Spleen (tissue), 11 donors: ENCODE data around the gene KCNJ6. TPM values are rescaled to one million over a fixed set of nuclear protein-coding genes. Genes with fewer than 3 reads are reported as not detected.

Source experiments
- DNase-seq: peaks from one replicate; pipeline ENCODE4 v3.0.0-alpha.2; 2020
- H3K27ac ChIP-seq, 8 donors: fragments of 200-600 bp; sonication (generic) in 7 of 8; 1 replicate in 4 of 8; 2 replicates in 4 of 8; pipeline versions ENCODE4 v1.5.0 to v1.8.0; 2016 to 2021; ENCODE audit warnings: inconsistent platforms in 4 of 8, mild to moderate bottlenecking in 4 of 8, moderate library complexity in 1 of 8
- H3K27me3 ChIP-seq, 7 donors: fragments of 200-600 bp; sonication (generic) in 6 of 7; replicated peaks in 1 of 7; 1 replicate in 4 of 7; 2 replicates in 3 of 7; pipeline versions ENCODE4 v1.5.0 to v1.8.0; 2016 to 2021; ENCODE audit warnings: inconsistent platforms in 3 of 7, mild to moderate bottlenecking in 1 of 7
- H3K36me3 ChIP-seq, 6 donors: fragments of 200-600 bp; sonication (generic) in 5 of 6; 1 replicate in 4 of 6; 2 replicates in 2 of 6; pipeline versions ENCODE4 v1.5.0 to v1.8.0; 2016 to 2021; ENCODE audit warnings: inconsistent platforms in 2 of 6
- H3K4me1 ChIP-seq, 6 donors: fragments of 200-600 bp; sonication (generic) in 5 of 6; 1 replicate in 3 of 6; 2 replicates in 3 of 6; pipeline versions ENCODE4 v1.5.0 to v1.8.0; 2016 to 2021; ENCODE audit warnings: inconsistent platforms in 3 of 6
- H3K4me3 ChIP-seq, 8 donors: fragments of 200-600 bp; sonication (generic) in 7 of 8; 1 replicate in 4 of 8; 2 replicates in 4 of 8; pipeline versions ENCODE4 v1.5.0 to v1.8.0; 2016 to 2021; ENCODE audit warnings: inconsistent platforms in 4 of 8, mild to moderate bottlenecking in 4 of 8, moderate library complexity in 2 of 8
- H3K9me3 ChIP-seq, 8 donors: fragments of 200-600 bp; sonication (generic) in 7 of 8; 1 replicate in 4 of 8; 2 replicates in 4 of 8; pipeline versions ENCODE4 v1.5.0 to v1.8.0; 2016 to 2021; ENCODE audit warnings: inconsistent platforms in 4 of 8
- CTCF ChIP-seq, 11 experiments: fragments of 200-600 bp in 7 of 11; fragments of 450-650 bp in 4 of 11; sonication (generic) in 4 of 11; IDR thresholded peaks in 8 of 11; conservative IDR thresholded peaks in 3 of 11; 1 replicate in 7 of 11; 2 replicates in 4 of 11; pipeline versions ENCODE4 v1.4.0 to v1.8.0; 2016 to 2021; ENCODE audit warnings: antibody characterized with exemption in 11 of 11, inconsistent platforms in 4 of 11, mild to moderate bottlenecking in 1 of 11
- POLR2A ChIP-seq, 3 donors: fragments of 450-650 bp; IDR thresholded peaks; one replicate each; pipeline ENCODE4 v1.5.1; 2017; ENCODE audit warnings: antibody characterized with exemption in 3 of 3, mild to moderate bottlenecking in 1 of 3
- POLR2AphosphoS5 ChIP-seq, 3 donors: sonication (generic); formaldehyde crosslinking; IDR thresholded peaks; one replicate each; pipeline ENCODE4 v1.5.1; 2017; ENCODE audit warnings: antibody characterized with exemption in 3 of 3
- WGBS, 5 donors: extraction: QIAGEN DNeasy Blood & Tissue Kit in 3 of 5; methylation state at CpG; one replicate each; pipeline versions ENCODE4 v1.1.5 to v1.1.7; 2013 to 2018; 5-methylcytosine and 5-hydroxymethylcytosine counted together
- intact Hi-C: fragments of 100-400 bp; cut with DNase I; formaldehyde crosslinking; loops from one replicate; pipeline ENCODE4 v1.15.0; 2023; ENCODE audit warnings: low total_unique reads
- polyA plus RNA-seq, 3 donors: library from polyadenylated mRNA; stranded (reverse); fragments of 200-250 nt; gene quantifications; one replicate each; pipeline ENCODE4 v1.2.1, GENCODE V29; 2013
- total RNA-seq, 7 donors: library from RNA; depleted of rRNA in 3 of 7; stranded (reverse); fragments of >200 nt in 3 of 7; fragmentation: NEBNext Ultra II Directional in 4 of 7; extraction: Animal tissue kit (Norgen Biotek cat#: 25700) in 4 of 7; gene quantifications; one replicate each; pipeline versions ENCODE4 v1.1.0 to v1.2.1, GENCODE V29; 2016 to 2021
- donor health status: healthy with polysubstance abuse.
- donor health status: DM: no; HTN: no; CAD: no; lungs with moderate emphysema.
- donor health status: DM: no; HTN: no; CAD: no.
- donor health status: Bipolar disorder and iron deficiency.
- donor health status: healthy.
- donor health status: DM: no; HTN: no; CAD: no.
- donor health status: DM: yes; HTN: yes; CAD: no.

The KCNJ6 gene
- total and polyA plus RNA-seq, 10 donors: under 0.01 to 0.36 (median 0.10) TPM; not detected in 6

GRCh38 chr21:37784591-37785318 lies 131.5 kb downstream of the KCNJ6 start:
- H3K27ac ChIP-seq: no peak overlapping the region
- TF ChIP-seq CTCF (IDR thresholded peaks at IDR 0.05 in 8 of 11, conservative IDR thresholded peaks at IDR 0.05 in 3 of 11) (no peak), POLR2AphosphoS5 (IDR thresholded peaks at IDR 0.05) (no peak), POLR2A (IDR thresholded peaks at IDR 0.05) (no peak)
- intact Hi-C loops: no loop called here
- WGBS, 5 donors: 68 to 82% (median 72%) methylated on average over 6 to 7 of the region's 7 CpGs
- H3K4me1 ChIP-seq: no peaks in the 10 kb centered on the region
- no peak for DNase-seq
- peaks cover 0 to 15% (median 6%) of the 10 kb centered on the region in 8 donors for H3K9me3 ChIP-seq
- no peak overlapping the region for H3K4me3 ChIP-seq
- H3K36me3 ChIP-seq: no peaks in the 10 kb centered on the region
- peaks cover 0 to 3% (median 0%) of the 10 kb centered on the region in 7 donors for H3K27me3 ChIP-seq

- H3K4me3 ChIP-seq: no peak overlapping the region
- TF ChIP-seq CTCF (IDR thresholded peaks at IDR 0.05 in 8 of 11, conservative IDR thresholded peaks at IDR 0.05 in 3 of 11): no peak
- no peak for TF ChIP-seq POLR2A (IDR thresholded peaks at IDR 0.05)
- peaks cover 0 to 5% (median 0%) of the 10 kb centered on the region in 7 donors for H3K27me3 ChIP-seq
- H3K4me1 ChIP-seq: no peaks in the 10 kb centered on the region
- H3K9me3 ChIP-seq: peaks cover 0 to 15% (median 6%) of the 10 kb centered on the region in 8 donors
- DNase-seq: no peak
- no peaks in the 10 kb centered on the region for H3K36me3 ChIP-seq
- WGBS, 5 donors: 84 to 93% (median 88%) methylated on average over 6 of the region's 6 CpGs
- intact Hi-C loops: no loop called here
- H3K27ac ChIP-seq: no peak overlapping the region
Observed at GRCh38 chr21:37783016-37783415, 133.2 kb downstream of the KCNJ6 start.

- intact Hi-C loops: no loop called here
- DNase-seq: no peak
- no peaks in the 10 kb centered on the region for H3K36me3 ChIP-seq
- H3K27ac ChIP-seq: no peak overlapping the region
- H3K9me3 ChIP-seq: peaks cover 0 to 15% (median 6%) of the 10 kb centered on the region in 8 donors
- TF ChIP-seq POLR2A (IDR thresholded peaks at IDR 0.05): no peak
- TF ChIP-seq POLR2AphosphoS5 (IDR thresholded peaks at IDR 0.05): no peak
- TF ChIP-seq CTCF (IDR thresholded peaks at IDR 0.05 in 8 of 11, conservative IDR thresholded peaks at IDR 0.05 in 3 of 11): no peak
- peaks cover 0 to 5% (median 0%) of the 10 kb centered on the region in 7 donors for H3K27me3 ChIP-seq
- no peaks in the 10 kb centered on the region for H3K4me1 ChIP-seq
- 83 to 90% (median 85%) methylated on average over 15 of the region's 15 CpGs for WGBS, 5 donors
- no peak overlapping the region for H3K4me3 ChIP-seq
Observed at GRCh38 chr21:37780991-37781983, 135.0 kb downstream of the KCNJ6 start.

- Histone ChIP-seq H3K27ac (no peak overlapping the region), H3K36me3 (no peaks in the 10 kb centered on the region), H3K4me3 (no peak overlapping the region), H3K27me3 (no peaks in the 10 kb centered on the region), H3K9me3 (no peaks in the 10 kb centered on the region), H3K4me1 (no peaks in the 10 kb centered on the region)
- TF ChIP-seq POLR2AphosphoS5 (IDR thresholded peaks at IDR 0.05) (no peak), POLR2A (IDR thresholded peaks at IDR 0.05) (no peak), CTCF (IDR thresholded peaks at IDR 0.05 in 8 of 11, conservative IDR thresholded peaks at IDR 0.05 in 3 of 11) (no peak)
- WGBS, 5 donors: 74 to 88% (median 79%) methylated on average over 3 of the region's 3 CpGs
- intact Hi-C loops: no loop called here
- DNase-seq: no peak
Observed at GRCh38 chr21:37771181-37771580, 145.1 kb downstream of the KCNJ6 start.
